ENCODE data around the gene TSHR.
"Not testable (repeated sequence)": the region's sequence is repeated elsewhere in the genome, so short reads cannot be mapped to it uniquely, and the experiment has no call there.

TSHR gene

GRCh38 chr14:80953211-80953610 lies 2.2 kb upstream of the TSHR start:
- DNase-seq: not testable (repeated sequence)

- peak; percentile 73 for DNase-seq
Measured at GRCh38 chr14:80954687-80955299, 628 bp upstream of the TSHR start.

- DNase-seq: no peak
Measured at GRCh38 chr14:80956102-80956501, 681 bp downstream of the TSHR start.

GRCh38 chr14:80956922-80957321 lies 1.5 kb downstream of the TSHR start:
- no peak for DNase-seq

- no peak for DNase-seq
Measured at GRCh38 chr14:80957613-80958012, 2.2 kb downstream of the TSHR start.

GRCh38 chr14:80958226-80958625 lies 2.8 kb downstream of the TSHR start:
- DNase-seq: no peak

GRCh38 chr14:80958939-80959338 lies 3.5 kb downstream of the TSHR start:
- no peak for DNase-seq

- no peak for DNase-seq
Measured at GRCh38 chr14:80959496-80959895, 4.1 kb downstream of the TSHR start.

GRCh38 chr14:80965037-80965436 lies 9.6 kb downstream of the TSHR start:
- no peak for DNase-seq

- DNase-seq: no peak
Measured at GRCh38 chr14:80973931-80974641, 18.7 kb downstream of the TSHR start.

- DNase-seq: no peak
Measured at GRCh38 chr14:80974679-80975078, 19.3 kb downstream of the TSHR start.

- no peak for DNase-seq
Measured at GRCh38 chr14:80977221-80977620, 21.8 kb downstream of the TSHR start.

- no peak for DNase-seq
Measured at GRCh38 chr14:80978403-80978802, 23.0 kb downstream of the TSHR start.

GRCh38 chr14:80979951-80980350 lies 24.5 kb downstream of the TSHR start:
- no peak for DNase-seq

GRCh38 chr14:80981156-80981555 lies 25.7 kb downstream of the TSHR start:
- DNase-seq: no peak

- no peak for DNase-seq
Measured at GRCh38 chr14:80981673-80982072, 26.3 kb downstream of the TSHR start.

GRCh38 chr14:80982711-80983110 lies 27.3 kb downstream of the TSHR start:
- no peak for DNase-seq

GRCh38 chr14:80987235-80988032 lies 32.0 kb downstream of the TSHR start:
- DNase-seq: peak; percentile 69

- no peak for DNase-seq
Measured at GRCh38 chr14:80988192-80988591, 32.8 kb downstream of the TSHR start.

GRCh38 chr14:80988735-80989429 lies 33.5 kb downstream of the TSHR start:
- no peak for DNase-seq

- no peak for DNase-seq
Measured at GRCh38 chr14:80992580-80992979, 37.2 kb downstream of the TSHR start.

GRCh38 chr14:80996049-80996901 lies 40.9 kb downstream of the TSHR start:
- DNase-seq: peak; percentile 85
